Motor neuron (in vitro differentiated cells): ENCODE measurements around the gene INSC. TPM values are rescaled to one million over a fixed set of nuclear protein-coding genes. Genes with fewer than 3 reads are reported as not detected.
A peak's percentile ranks its signal among the peaks of the same experiment; 100 is the strongest.

Experiments used
- ATAC-seq, 8 experiments: fragments of 200-7000 bp; cut with Tn5 transposase; replicated peaks in 6 of 8; 2 replicates each; pipeline ENCODE4 v1.8.0; 2021; ENCODE audit warnings: mild to moderate bottlenecking in 8 of 8, moderate library complexity in 8 of 8
- H3K27ac ChIP-seq, 2 donors: fragments of 250-450 bp; sonication (Bioruptor Pico); 2 replicates each; pipeline ENCODE4 v1.9.0; 2021; ENCODE audit warnings: antibody characterized with exemption in 2 of 2, mild to moderate bottlenecking in 2 of 2, moderate library complexity in 1 of 2
- H3K4me1 ChIP-seq, 2 donors: fragments of 250-450 bp; sonication (Bioruptor Pico); replicated peaks in 1 of 2; 2 replicates each; pipeline ENCODE4 v1.6.1; 2021; ENCODE audit warnings: antibody characterized with exemption in 2 of 2, mild to moderate bottlenecking in 2 of 2, moderate library complexity in 1 of 2
- H3K4me3 ChIP-seq, 5 donors: fragments of 250-450 bp; sonication (Bioruptor Pico); 2 replicates each; pipeline ENCODE4 v1.9.0; 2021; ENCODE audit warnings: antibody characterized with exemption in 5 of 5, mild to moderate bottlenecking in 5 of 5, moderate library complexity in 4 of 5
- WGBS, 10 experiments: fragments of 450-650 bp; shearing (Covaris generic); methylation state at CpG; one replicate each; pipeline ENCODE4 v1.0.0; 2022; 5-methylcytosine and 5-hydroxymethylcytosine counted together
- in situ Hi-C, 9 experiments: fragments of 400-800 bp; cut with MboI; loops; one replicate each; pipeline ENCODE4 v1.15.0; 2021; ENCODE audit warnings: low sequenced_read_pairs in 9 of 9, low pct_unique_long_range_greater_than_20kb in 2 of 9; ENCODE audit not compliant: unreplicated experiment in 9 of 9
- total RNA-seq, 8 experiments: library from RNA; unstranded; fragments of 300-600 nt; gene quantifications; 2 replicates each; pipeline versions ENCODE4 v1.2.3 to v1.2.4, GENCODE V29; 2022

INSC gene
- total RNA-seq, 8 experiments from 2014 or later = 0.13 to 9.3 (median 0.40) TPM

GRCh38 chr11:15115686-15116085 lies 963 bp downstream of the INSC start:
- Histone ChIP-seq H3K4me1 (peaks cover 0 to 3% of the 10 kb centered on the region in 2 donors), H3K27ac (no peak overlapping the region), H3K4me3 (no peak overlapping the region)
- in situ Hi-C loops = no loop called here
- ATAC-seq = no peak
- 33 to 100% (median 96%) methylated on average over 1 to 3 of the region's 5 CpGs; no CpG with 5 or more reads in 6 of the 10 experiments for WGBS, 10 experiments

DNA sequence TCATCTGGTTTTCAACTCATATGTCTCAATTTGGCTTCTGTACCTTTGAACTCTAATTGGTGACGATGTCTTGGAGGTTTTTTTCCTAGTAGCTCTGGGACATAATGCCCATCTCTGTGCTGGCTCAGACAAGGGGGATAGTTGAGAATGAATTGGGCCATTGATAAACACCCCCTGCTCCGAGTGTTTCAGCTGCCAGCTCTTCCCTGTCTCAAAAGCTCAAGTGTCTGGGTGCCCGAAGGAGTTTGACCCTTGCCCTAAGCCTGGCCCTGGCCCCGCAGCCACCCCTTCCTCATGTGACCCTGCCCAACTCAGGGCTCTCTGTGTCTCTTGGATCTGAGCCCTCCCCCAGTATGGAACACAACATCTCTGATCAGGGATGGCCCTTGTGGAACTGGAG lies 3.0 kb downstream of the INSC start:
- H3K27ac ChIP-seq = no peak overlapping the region
- ATAC-seq = no peak
- H3K4me3 ChIP-seq = no peak overlapping the region
- H3K4me1 ChIP-seq = peaks cover 0 to 3% of the 10 kb centered on the region in 2 donors
- in situ Hi-C loops = no loop called here
- 46 to 90% (median 83%) methylated on average over 1 to 2 of the region's 4 CpGs; no CpG with 5 or more reads in 2 of the 10 experiments for WGBS, 10 experiments

DNA sequence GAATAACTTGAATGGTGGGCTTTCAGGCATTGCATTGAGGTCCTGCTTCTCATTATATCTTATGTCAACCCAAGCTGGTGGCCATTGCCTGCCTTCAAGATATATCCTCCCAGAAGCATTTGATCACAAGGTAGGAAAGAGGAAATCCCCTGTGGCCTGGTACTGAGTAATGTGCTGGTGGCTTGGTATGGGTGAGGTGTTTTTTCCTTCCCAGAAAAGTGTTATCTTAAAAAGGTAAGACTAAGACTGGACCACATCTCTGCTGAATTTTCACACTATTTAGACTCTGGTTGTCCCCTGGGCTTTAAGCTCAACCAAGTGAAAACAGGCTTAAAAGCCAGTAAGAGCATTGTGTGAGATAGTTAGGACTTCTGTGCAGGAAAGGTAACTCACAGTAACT lies 3.7 kb downstream of the INSC start:
- Histone ChIP-seq H3K4me3 (no peak overlapping the region), H3K27ac (no peak overlapping the region), H3K4me1 (peaks cover 0 to 3% of the 10 kb centered on the region in 2 donors)
- no peak for ATAC-seq
- in situ Hi-C loops = no loop called here

- no peak for ATAC-seq
- Histone ChIP-seq H3K4me1 (peaks cover 0 to 2% of the 10 kb centered on the region in 2 donors), H3K27ac (no peak overlapping the region), H3K4me3 (no peak overlapping the region)
- in situ Hi-C loops = no loop called here
- 48 to 100% (median 80%) methylated on average over 1 to 4 of the region's 4 CpGs; no CpG with 5 or more reads in 5 of the 10 experiments for WGBS, 10 experiments
These were observed 4.6 kb downstream of the INSC start for GRCh38 chr11:15119352-15119751.

- in situ Hi-C loops = no loop called here
- H3K4me1 ChIP-seq = no peaks in the 10 kb centered on the region
- ATAC-seq = no peak
- WGBS, 10 experiments = 0 to 100% (median 17%) methylated on average over 1 of the region's 1 CpG; no CpG with 5 or more reads in 7 of the 10 experiments
- no peak overlapping the region for H3K4me3 ChIP-seq
- H3K27ac ChIP-seq = no peak overlapping the region
These were observed 5.1 kb downstream of the INSC start for GRCh38 chr11:15119826-15120225.

- Histone ChIP-seq H3K4me1 (no peaks in the 10 kb centered on the region), H3K27ac (no peak overlapping the region), H3K4me3 (no peak overlapping the region)
- peak in 7 of 8 experiments; percentile 20 to 98 (median 39) for ATAC-seq
- in situ Hi-C loops = no loop called here
- WGBS, 10 experiments = 0 to 67% (median 30%) methylated on average over 1 of the region's 1 CpG; no CpG with 5 or more reads in 6 of the 10 experiments
These were observed 9.1 kb downstream of the INSC start for GRCh38 chr11:15123849-15124248.

DNA sequence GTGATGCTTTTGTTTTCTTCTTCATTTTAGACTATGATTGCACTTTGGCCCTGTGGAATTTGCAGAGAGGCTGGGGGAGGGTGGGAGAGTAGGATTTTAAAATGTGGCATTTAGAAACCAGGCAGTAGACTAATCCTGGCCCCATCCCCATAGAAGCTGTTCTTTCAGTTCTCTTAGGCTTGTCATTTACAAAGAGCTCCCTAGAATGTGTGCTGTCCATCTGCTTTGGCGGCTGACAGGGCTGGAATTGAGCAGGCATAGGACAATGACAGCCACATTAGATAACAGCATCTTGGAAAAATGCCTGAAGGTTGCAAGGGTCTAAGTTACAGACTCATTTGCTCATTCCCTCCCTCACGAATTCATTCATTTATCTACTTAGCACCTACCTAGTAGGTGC lies 9.8 kb downstream of the INSC start:
- in situ Hi-C loops = no loop called here
- WGBS, 10 experiments = 17 to 88% (median 67%) methylated on average over 1 to 2 of the region's 2 CpGs; no CpG with 5 or more reads in 5 of the 10 experiments
- H3K27ac ChIP-seq = no peak overlapping the region
- no peaks in the 10 kb centered on the region for H3K4me1 ChIP-seq
- no peak for ATAC-seq
- H3K4me3 ChIP-seq = no peak overlapping the region

GRCh38 chr11:15127341-15127740 lies 12.6 kb downstream of the INSC start:
- no peak overlapping the region for H3K4me3 ChIP-seq
- no peaks in the 10 kb centered on the region for H3K4me1 ChIP-seq
- WGBS, 10 experiments = 14 to 100% (median 71%) methylated on average over 1 to 5 of the region's 6 CpGs; no CpG with 5 or more reads in 2 of the 10 experiments
- in situ Hi-C loops = no loop called here
- ATAC-seq = no peak
- no peak overlapping the region for H3K27ac ChIP-seq

DNA sequence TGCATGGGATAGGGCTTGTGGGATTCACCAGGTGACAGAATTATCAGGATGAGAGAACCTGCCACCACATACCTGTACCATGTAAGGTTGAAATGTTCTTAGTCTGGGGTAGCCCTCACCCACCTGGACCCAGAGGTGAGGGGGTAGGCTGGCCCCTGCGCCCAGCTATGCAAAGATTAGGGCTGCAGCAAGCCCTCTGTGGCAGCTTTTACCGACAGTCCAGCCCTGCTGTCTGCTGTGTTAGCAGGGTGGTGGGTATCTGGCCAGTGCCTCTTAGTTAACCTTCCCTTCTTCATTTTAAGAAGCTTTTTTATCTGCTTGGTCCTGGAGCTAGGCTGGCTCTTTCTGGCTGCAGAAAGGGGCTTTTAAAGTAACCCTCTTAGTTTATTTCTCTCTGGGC lies 13.9 kb downstream of the INSC start:
- H3K4me1 ChIP-seq = no peaks in the 10 kb centered on the region
- in situ Hi-C loops = no loop called here
- H3K4me3 ChIP-seq = no peak overlapping the region
- no peak for ATAC-seq
- WGBS, 10 experiments = 40 to 100% (median 85%) methylated on average over 1 to 2 of the region's 2 CpGs; no CpG with 5 or more reads in 4 of the 10 experiments
- no peak overlapping the region for H3K27ac ChIP-seq

GRCh38 chr11:15136166-15136565 lies 21.4 kb downstream of the INSC start:
- in situ Hi-C loops = no loop called here
- 80 to 100% (median 86%) methylated on average over 1 of the region's 1 CpG; no CpG with 5 or more reads in 3 of the 10 experiments for WGBS, 10 experiments
- Histone ChIP-seq H3K4me1 (no peaks in the 10 kb centered on the region), H3K27ac (no peak overlapping the region), H3K4me3 (no peak overlapping the region)
- ATAC-seq = peak in 1 of 8 experiments; percentile 8

- no peak overlapping the region for H3K27ac ChIP-seq
- WGBS, 10 experiments = 0 to 91% (median 50%) methylated on average over 2 to 5 of the region's 5 CpGs; no CpG with 5 or more reads in 1 of the 10 experiments
- no peak overlapping the region for H3K4me3 ChIP-seq
- peak in 5 of 8 experiments; percentile 16 to 96 (median 93) for ATAC-seq
- no peaks in the 10 kb centered on the region for H3K4me1 ChIP-seq
- in situ Hi-C loops = no loop called here
These were observed 24.5 kb downstream of the INSC start for GRCh38 chr11:15139096-15139770.

GRCh38 chr11:15139958-15140659 lies 25.4 kb downstream of the INSC start:
- peak in 1 of 8 experiments; percentile 6 for ATAC-seq
- WGBS, 10 experiments = 60 to 100% (median 92%) methylated on average over 1 to 4 of the region's 4 CpGs; no CpG with 5 or more reads in 3 of the 10 experiments
- Histone ChIP-seq H3K4me1 (no peaks in the 10 kb centered on the region), H3K27ac (no peak overlapping the region), H3K4me3 (no peak overlapping the region)
- in situ Hi-C loops = no loop called here

- Histone ChIP-seq H3K4me1 (no peaks in the 10 kb centered on the region), H3K27ac (no peak overlapping the region), H3K4me3 (no peak overlapping the region)
- WGBS, 10 experiments = 60 to 80% methylated on average over 2 of the region's 3 CpGs; no CpG with 5 or more reads in 8 of the 10 experiments
- in situ Hi-C loops = no loop called here
- ATAC-seq = no peak
These were observed 26.7 kb downstream of the INSC start for GRCh38 chr11:15141381-15141780.
